K562 (cell line): ENCODE measurements around the gene MAP3K15. TPM values are rescaled to one million over a fixed set of nuclear protein-coding genes. Genes with fewer than 3 reads are reported as not detected.

ENCODE experiments used
- ATAC-seq: fragments of 200-7000 bp; cut with Tn5 transposase; 3 replicates; pipeline ENCODE4 v1.9.1; 2020; ENCODE audit warnings: moderate library complexity
- BruUV-seq: library from RNA; stranded (reverse); fragments of 400-500 nt; replicated peaks from 2 replicates; lab custom pipeline; 2021; lab: Mats Ljungman, UMichigan
- CTCF ChIA-PET: fragments of 300-600 bp; formaldehyde crosslinking; extraction: SDS; loops from one replicate; lab custom pipeline; 2021; ENCODE audit warnings: low intra/inter-chr PET ratio; lab: Yijun Ruan, JAX
- POLR2A ChIA-PET: fragments of 300-600, 350-650 bp; sonication (Branson Sonifier 250); formaldehyde crosslinking; extraction: SDS; loops from one replicate; lab custom pipeline; 2021; ENCODE audit warnings: antibody characterized with exemption, inconsistent platforms; lab: Yijun Ruan, JAX
- DNase-seq, 4 experiments: peaks; one replicate each; pipeline versions ENCODE4 v3.0.0 to v3.0.0-alpha.2; 2011 to 2018; ENCODE audit warnings: low spot score in 3 of 4, mixed read lengths in 3 of 4; ENCODE audit errors: extremely low read depth in 1 of 4
- FAIRE-seq: peaks from 2 replicates; lab custom pipeline; 2011; peaks lifted over from hg19 to GRCh38; lab: Jason Lieb, UNC
- H2AFZ ChIP-seq: 2 replicates; pipeline ENCODE4 v1.6.0; 2011; ENCODE audit warnings: low read depth, low read length, control low read depth, inconsistent platforms
- H3K27ac ChIP-seq: fragments of 200-600 bp; 3 replicates; pipeline ENCODE4 v1.8.0; 2011; ENCODE audit warnings: low read depth, mild to moderate bottlenecking, control low read depth, inconsistent platforms, low read length, moderate library complexity, mixed read lengths; ENCODE audit errors: extremely low read depth
- H3K27me3 ChIP-seq, 2 experiments: fragments of 300-600 bp in 1 of 2; 2 replicates in 1 of 2; 3 replicates in 1 of 2; pipeline versions ENCODE4 v1.6.0 to v1.8.0; 2011; ENCODE audit warnings: inconsistent platforms in 2 of 2, low read length in 2 of 2, mild to moderate bottlenecking in 1 of 2, mixed read lengths in 1 of 2, moderate library complexity in 1 of 2; ENCODE audit not compliant: control insufficient read depth in 2 of 2, insufficient read depth in 2 of 2
- H3K36me3 ChIP-seq: fragments of 300-600 bp; 3 replicates; pipeline ENCODE4 v1.8.0; 2011; ENCODE audit warnings: mild to moderate bottlenecking, low read length, inconsistent platforms; ENCODE audit not compliant: control insufficient read depth, insufficient read depth
- H3K4me1 ChIP-seq, 2 experiments: fragments of 200-600 bp in 1 of 2; replicated peaks in 1 of 2; 2 replicates in 1 of 2; 3 replicates in 1 of 2; pipeline versions ENCODE4 v1.5.1 to v1.8.0; 2011; ENCODE audit warnings: inconsistent platforms in 2 of 2, low read length in 2 of 2, mild to moderate bottlenecking in 1 of 2, mixed read lengths in 1 of 2, moderate library complexity in 1 of 2; ENCODE audit not compliant: control insufficient read depth in 2 of 2, insufficient read depth in 2 of 2
- H3K4me2 ChIP-seq: 2 replicates; pipeline ENCODE4 v1.6.1; 2011; ENCODE audit warnings: low read length, control low read depth, inconsistent platforms, mixed read lengths; ENCODE audit not compliant: insufficient read depth
- H3K4me3 ChIP-seq: fragments of 200-600 bp; sonication (generic), shearing (Covaris generic); 2 replicates; pipeline ENCODE4 v1.5.1; 2016; ENCODE audit warnings: control low read depth, inconsistent platforms
- H3K79me2 ChIP-seq: fragments of 200-600 bp; 3 replicates; pipeline ENCODE4 v1.8.0; 2011; ENCODE audit warnings: low read length, inconsistent platforms; ENCODE audit not compliant: control insufficient read depth, insufficient read depth
- H3K9ac ChIP-seq, 2 experiments: 2 replicates each; pipeline versions ENCODE4 v1.6.0 to v1.6.1; 2011; ENCODE audit warnings: low read depth in 2 of 2, low read length in 2 of 2, control low read depth in 1 of 2, inconsistent platforms in 1 of 2, mild to moderate bottlenecking in 1 of 2, mixed read lengths in 1 of 2; ENCODE audit not compliant: insufficient read depth in 1 of 2
- H3K9me1 ChIP-seq: one replicate; pipeline ENCODE4 v1.6.0; 2011; ENCODE audit warnings: inconsistent platforms, mild to moderate bottlenecking, low read length, moderate library complexity; ENCODE audit not compliant: control insufficient read depth, insufficient read depth
- H3K9me3 ChIP-seq: replicated peaks from 2 replicates; pipeline ENCODE4 v1.5.1; 2011; ENCODE audit warnings: low read depth, low read length, inconsistent platforms; ENCODE audit not compliant: control insufficient read depth, insufficient read depth
- H4K20me1 ChIP-seq: replicated peaks from 2 replicates; pipeline ENCODE4 v1.6.1; 2011; ENCODE audit warnings: low read length, inconsistent platforms, mixed read lengths; ENCODE audit not compliant: control insufficient read depth, insufficient read depth
- KAT8 ChIP-seq: fragments of 450-650 bp; IDR thresholded peaks from 2 replicates; pipeline ENCODE4 v1.6.1; 2016; ENCODE audit warnings: low read depth, mild to moderate bottlenecking
- NCOA4 ChIP-seq: fragments of 450-650 bp; IDR thresholded peaks from 2 replicates; pipeline ENCODE4 v1.6.1; 2018; ENCODE audit warnings: mild to moderate bottlenecking; ENCODE audit not compliant: partially characterized antibody
- PHF20 ChIP-seq: fragments of 450-650 bp; IDR thresholded peaks from 2 replicates; pipeline ENCODE4 v1.6.1; 2018; ENCODE audit not compliant: partially characterized antibody
- PPARD ChIP-seq: fragments of 250-450 bp; sonication (Bioruptor Pico); IDR thresholded peaks from 2 replicates; pipeline ENCODE4 v1.8.0; 2022; ENCODE audit warnings: inconsistent platforms, mild to moderate bottlenecking, moderate library complexity
- ZBED1 ChIP-seq: IDR thresholded peaks from 2 replicates; pipeline ENCODE4 v1.6.1; 2014
- ZFP1 ChIP-seq: fragments of 450-650 bp; formaldehyde crosslinking; IDR thresholded peaks from 2 replicates; pipeline ENCODE4 v1.4.0; 2020; ENCODE audit warnings: mild to moderate bottlenecking, mixed read lengths
- ZNF707 ChIP-seq: fragments of 250-450 bp; sonication (Bioruptor Pico); conservative IDR thresholded peaks from 2 replicates; pipeline ENCODE4 v1.8.0; 2022; ENCODE audit warnings: inconsistent platforms, mild to moderate bottlenecking, moderate library complexity
- WGBS: fragments of 100-300 bp; shearing (Covaris generic); methylation state at CpG from one replicate; pipeline ENCODE4 v1.1.6; 2016; ENCODE audit warnings: low coverage, mixed read lengths; ENCODE audit not compliant: insufficient coverage; ENCODE audit errors: missing lambda C conversion rate; 5-methylcytosine and 5-hydroxymethylcytosine counted together
- in situ Hi-C: fragments of 300-500 bp; cut with MboI; formaldehyde crosslinking; loops from 4 replicates; pipeline ENCODE4 v1.15.0; 2018; ENCODE audit warnings: inconsistent platforms, mixed read lengths
- intact Hi-C: fragments of 100-400 bp; cut with micrococcal nuclease; formaldehyde crosslinking; loops from 2 replicates; pipeline ENCODE4 v1.14.2; 2022
- polyA plus RNA-seq, 8 experiments: library from polyadenylated mRNA; depleted of rRNA in 4 of 8; stranded (reverse) in 5 of 8; unstranded in 3 of 8; fragments of >200 nt; fragmentation: Nextera tagmentation in 2 of 8; fragmentation: Illumina TruSeq in 1 of 8; extraction: Ambion mirVana in 2 of 8; extraction: Trizol in 1 of 8; gene quantifications; 2 replicates each; pipeline versions ENCODE4 v1.2.1 to v1.2.3, GENCODE V29; 2011 to 2014; ENCODE audit warnings: inconsistent platforms in 1 of 8, missing spikeins in 1 of 8
- total RNA-seq, 7 experiments: library from RNA; depleted of rRNA in 6 of 7; stranded (reverse); fragments of >200 nt in 6 of 7; fragmentation: Illumina TruSeq in 2 of 7; extraction: Trizol in 2 of 7; gene quantifications; 2 replicates each; pipeline versions ENCODE4 v1.2.1 to v1.2.3, GENCODE V29; 2011 to 2021; ENCODE audit warnings: low replicate concordance in 1 of 7
- TF ChIP-seq, protein P1 (sequence below): fragments of 450-650 bp; IDR thresholded peaks from 2 replicates; pipeline ENCODE4 v1.6.1; 2017; ENCODE audit warnings: antibody characterized with exemption, mild to moderate bottlenecking
- TF ChIP-seq, protein P2 (sequence below): sonication (generic); formaldehyde crosslinking; IDR thresholded peaks from 2 replicates; pipeline ENCODE4 v1.9.0; 2022; ENCODE audit warnings: mild to moderate bottlenecking, missing genetic modification reagents
- TF ChIP-seq, protein P3 (sequence below): sonication (generic); formaldehyde crosslinking; IDR thresholded peaks from 2 replicates; pipeline ENCODE4 v1.8.1; 2023; ENCODE audit warnings: mild to moderate bottlenecking, missing genetic modification reagents
- TF ChIP-seq, protein P4 (sequence below): sonication (generic); formaldehyde crosslinking; IDR thresholded peaks from 2 replicates; pipeline ENCODE4 v1.8.0; 2022; ENCODE audit warnings: missing genetic modification reagents, mild to moderate bottlenecking, moderate library complexity, borderline replicate concordance
- TF ChIP-seq, protein P5 (sequence below): fragments of 450-650 bp; formaldehyde crosslinking; IDR thresholded peaks from 2 replicates; pipeline ENCODE4 v1.4.0; 2020; ENCODE audit warnings: mild to moderate bottlenecking, moderate library complexity

MAP3K15 gene
- total and polyA plus RNA-seq, 9 of the 15 experiments (the other 6 are each of a cell fraction or from before 2014, with no cell fraction given), result 0.03 to 0.29 (median 0.14) TPM; not detected in 5

DNA sequence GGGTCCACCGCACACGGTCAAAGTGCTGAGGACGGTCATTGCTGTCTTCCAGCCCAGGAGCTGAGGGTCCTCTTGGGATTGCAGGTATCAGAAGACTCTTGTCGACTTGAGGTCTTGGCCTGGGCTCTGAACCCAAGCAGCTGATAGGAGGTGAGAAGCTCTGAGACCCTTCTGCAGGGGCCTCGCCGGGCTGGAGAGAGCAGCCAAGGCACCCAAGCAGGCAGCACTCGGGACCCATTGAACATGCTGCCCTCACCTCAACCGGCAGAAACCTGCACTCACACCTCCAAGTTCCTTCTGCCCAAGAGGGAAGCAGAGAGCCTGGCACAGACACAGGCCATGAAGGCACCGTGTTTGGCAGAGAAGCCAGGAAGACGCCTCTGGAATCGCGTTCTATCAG lies 137.5 kb downstream of the MAP3K15 start:
- FAIRE-seq, result no peak
- Histone ChIP-seq H3K4me3 (no peak overlapping the region), H3K27me3 (peaks cover 7 to 74% of the 10 kb centered on the region in 2 experiments; a peak in 4 of 5 replicates), H2AFZ (no peak overlapping the region), H3K9me1 (no peaks in the 10 kb centered on the region), H4K20me1 (no peaks in the 10 kb centered on the region), H3K27ac (no peak overlapping the region), H3K9ac (no peak overlapping the region), H3K4me1 (no peaks in the 10 kb centered on the region), H3K9me3 (no peaks in the 10 kb centered on the region), H3K4me2 (no peak overlapping the region), H3K79me2 (no peaks in the 10 kb centered on the region), H3K36me3 (no peaks in the 10 kb centered on the region)
- DNase-seq, result no peak
- WGBS, result 4% methylated on average over 7 of the region's 12 CpGs
- no TSS peak for BruUV-seq
- ChIA-PET CTCF (no interaction called here), POLR2A (no interaction called here)
- no peak for TF ChIP-seq ZBED1
- TF ChIP-seq, protein P1, sequence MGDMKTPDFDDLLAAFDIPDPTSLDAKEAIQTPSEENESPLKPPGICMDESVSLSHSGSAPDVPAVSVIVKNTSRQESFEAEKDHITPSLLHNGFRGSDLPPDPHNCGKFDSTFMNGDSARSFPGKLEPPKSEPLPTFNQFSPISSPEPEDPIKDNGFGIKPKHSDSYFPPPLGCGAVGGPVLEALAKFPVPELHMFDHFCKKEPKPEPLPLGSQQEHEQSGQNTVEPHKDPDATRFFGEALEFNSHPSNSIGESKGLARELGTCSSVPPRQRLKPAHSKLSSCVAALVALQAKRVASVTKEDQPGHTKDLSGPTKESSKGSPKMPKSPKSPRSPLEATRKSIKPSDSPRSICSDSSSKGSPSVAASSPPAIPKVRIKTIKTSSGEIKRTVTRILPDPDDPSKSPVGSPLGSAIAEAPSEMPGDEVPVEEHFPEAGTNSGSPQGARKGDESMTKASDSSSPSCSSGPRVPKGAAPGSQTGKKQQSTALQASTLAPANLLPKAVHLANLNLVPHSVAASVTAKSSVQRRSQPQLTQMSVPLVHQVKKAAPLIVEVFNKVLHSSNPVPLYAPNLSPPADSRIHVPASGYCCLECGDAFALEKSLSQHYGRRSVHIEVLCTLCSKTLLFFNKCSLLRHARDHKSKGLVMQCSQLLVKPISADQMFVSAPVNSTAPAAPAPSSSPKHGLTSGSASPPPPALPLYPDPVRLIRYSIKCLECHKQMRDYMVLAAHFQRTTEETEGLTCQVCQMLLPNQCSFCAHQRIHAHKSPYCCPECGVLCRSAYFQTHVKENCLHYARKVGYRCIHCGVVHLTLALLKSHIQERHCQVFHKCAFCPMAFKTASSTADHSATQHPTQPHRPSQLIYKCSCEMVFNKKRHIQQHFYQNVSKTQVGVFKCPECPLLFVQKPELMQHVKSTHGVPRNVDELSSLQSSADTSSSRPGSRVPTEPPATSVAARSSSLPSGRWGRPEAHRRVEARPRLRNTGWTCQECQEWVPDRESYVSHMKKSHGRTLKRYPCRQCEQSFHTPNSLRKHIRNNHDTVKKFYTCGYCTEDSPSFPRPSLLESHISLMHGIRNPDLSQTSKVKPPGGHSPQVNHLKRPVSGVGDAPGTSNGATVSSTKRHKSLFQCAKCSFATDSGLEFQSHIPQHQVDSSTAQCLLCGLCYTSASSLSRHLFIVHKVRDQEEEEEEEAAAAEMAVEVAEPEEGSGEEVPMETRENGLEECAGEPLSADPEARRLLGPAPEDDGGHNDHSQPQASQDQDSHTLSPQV, result no peak
- TF ChIP-seq ZNF707 (CRISPR knock-in tag), result no peak
- no peak for TF ChIP-seq ZFP1 (CRISPR knock-in tag)
- TF ChIP-seq NCOA4, result no peak
- TF ChIP-seq, protein P2, sequence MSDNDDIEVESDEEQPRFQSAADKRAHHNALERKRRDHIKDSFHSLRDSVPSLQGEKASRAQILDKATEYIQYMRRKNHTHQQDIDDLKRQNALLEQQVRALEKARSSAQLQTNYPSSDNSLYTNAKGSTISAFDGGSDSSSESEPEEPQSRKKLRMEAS, result no peak
- no peak for TF ChIP-seq PHF20
- TF ChIP-seq, protein P3, sequence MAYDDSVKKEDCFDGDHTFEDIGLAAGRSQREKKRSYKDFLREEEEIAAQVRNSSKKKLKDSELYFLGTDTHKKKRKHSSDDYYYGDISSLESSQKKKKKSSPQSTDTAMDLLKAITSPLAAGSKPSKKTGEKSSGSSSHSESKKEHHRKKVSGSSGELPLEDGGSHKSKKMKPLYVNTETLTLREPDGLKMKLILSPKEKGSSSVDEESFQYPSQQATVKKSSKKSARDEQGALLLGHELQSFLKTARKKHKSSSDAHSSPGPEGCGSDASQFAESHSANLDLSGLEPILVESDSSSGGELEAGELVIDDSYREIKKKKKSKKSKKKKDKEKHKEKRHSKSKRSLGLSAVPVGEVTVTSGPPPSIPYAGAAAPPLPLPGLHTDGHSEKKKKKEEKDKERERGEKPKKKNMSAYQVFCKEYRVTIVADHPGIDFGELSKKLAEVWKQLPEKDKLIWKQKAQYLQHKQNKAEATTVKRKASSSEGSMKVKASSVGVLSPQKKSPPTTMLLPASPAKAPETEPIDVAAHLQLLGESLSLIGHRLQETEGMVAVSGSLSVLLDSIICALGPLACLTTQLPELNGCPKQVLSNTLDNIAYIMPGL, result no peak
- TF ChIP-seq, protein P4, sequence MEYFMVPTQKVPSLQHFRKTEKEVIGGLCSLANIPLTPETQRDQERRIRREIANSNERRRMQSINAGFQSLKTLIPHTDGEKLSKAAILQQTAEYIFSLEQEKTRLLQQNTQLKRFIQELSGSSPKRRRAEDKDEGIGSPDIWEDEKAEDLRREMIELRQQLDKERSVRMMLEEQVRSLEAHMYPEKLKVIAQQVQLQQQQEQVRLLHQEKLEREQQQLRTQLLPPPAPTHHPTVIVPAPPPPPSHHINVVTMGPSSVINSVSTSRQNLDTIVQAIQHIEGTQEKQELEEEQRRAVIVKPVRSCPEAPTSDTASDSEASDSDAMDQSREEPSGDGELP, result no peak
- no peak for TF ChIP-seq PPARD (CRISPR knock-in tag)
- TF ChIP-seq KAT8, result no peak
- TF ChIP-seq, protein P5, sequence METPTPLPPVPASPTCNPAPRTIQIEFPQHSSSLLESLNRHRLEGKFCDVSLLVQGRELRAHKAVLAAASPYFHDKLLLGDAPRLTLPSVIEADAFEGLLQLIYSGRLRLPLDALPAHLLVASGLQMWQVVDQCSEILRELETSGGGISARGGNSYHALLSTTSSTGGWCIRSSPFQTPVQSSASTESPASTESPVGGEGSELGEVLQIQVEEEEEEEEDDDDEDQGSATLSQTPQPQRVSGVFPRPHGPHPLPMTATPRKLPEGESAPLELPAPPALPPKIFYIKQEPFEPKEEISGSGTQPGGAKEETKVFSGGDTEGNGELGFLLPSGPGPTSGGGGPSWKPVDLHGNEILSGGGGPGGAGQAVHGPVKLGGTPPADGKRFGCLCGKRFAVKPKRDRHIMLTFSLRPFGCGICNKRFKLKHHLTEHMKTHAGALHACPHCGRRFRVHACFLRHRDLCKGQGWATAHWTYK (CRISPR knock-in tag), result no peak
- ATAC-seq, result no peak
- intact Hi-C loops, result loop anchor here (10.0 kb wide), 1 partner anchor 507 kb away; the partner anchor contains the start of gene SH3KBP1
- in situ Hi-C loops, result loop anchor here (10.0 kb wide), 1 partner anchor 147 kb away; no protein-coding TSS in a partner anchor
